Gastrocnemius medialis (tissue), 4 donors: ENCODE results near the gene ABCG2. TPM values are rescaled to one million over a fixed set of nuclear protein-coding genes. Genes with fewer than 3 reads are reported as not detected.

Source experiments
- ATAC-seq, 2 donors: fragments of 150-250 bp; one replicate each; pipeline ENCODE4 v1.9.1; 2016
- DNase-seq, 2 donors: peaks; one replicate each; pipeline ENCODE4 v3.0.0-alpha.2; 2019
- H3K27ac ChIP-seq, 4 donors: fragments of 200-600 bp; sonication (generic); 1 replicate in 1 of 4; 2 replicates in 3 of 4; pipeline ENCODE4 v1.5.1; 2016 to 2018; ENCODE audit warnings: mild to moderate bottlenecking in 2 of 4, moderate library complexity in 1 of 4
- H3K27me3 ChIP-seq, 3 donors: fragments of 200-600 bp; sonication (generic) in 2 of 3; 1 replicate in 1 of 3; 2 replicates in 2 of 3; pipeline versions ENCODE4 v1.5.1 to v1.6.0; 2016 to 2019; ENCODE audit warnings: mild to moderate bottlenecking in 1 of 3, moderate library complexity in 1 of 3
- H3K36me3 ChIP-seq, 2 donors: fragments of 200-600 bp; sonication (generic) in 1 of 2; one replicate each; pipeline ENCODE4 v1.5.1; 2017 to 2018
- H3K4me1 ChIP-seq, 2 donors: fragments of 200-600 bp; sonication (generic) in 1 of 2; one replicate each; pipeline ENCODE4 v1.5.1; 2016 to 2017; ENCODE audit warnings: mild to moderate bottlenecking in 2 of 2
- H3K4me3 ChIP-seq, 4 donors: fragments of 200-600 bp; sonication (generic) in 3 of 4; 1 replicate in 1 of 4; 2 replicates in 3 of 4; pipeline ENCODE4 v1.5.1; 2016 to 2019; ENCODE audit warnings: mild to moderate bottlenecking in 2 of 4
- H3K9me3 ChIP-seq, 3 donors: fragments of 200-600 bp; sonication (generic) in 2 of 3; 1 replicate in 1 of 3; 2 replicates in 2 of 3; pipeline ENCODE4 v1.5.1; 2016 to 2019
- POLR2A ChIP-seq, 2 donors: fragments of 450-650 bp; IDR thresholded peaks; one replicate each; pipeline ENCODE4 v1.6.1; 2017; ENCODE audit warnings: antibody characterized with exemption in 2 of 2, mild to moderate bottlenecking in 2 of 2, moderate library complexity in 2 of 2
- in situ Hi-C, 4 donors: fragments of 200-750 bp; cut with MboI; loops; one replicate each; pipeline versions ENCODE4 v1.15.0 to v1.8.0; 2017; ENCODE audit warnings: low sequenced_read_pairs in 4 of 4
- intact Hi-C: fragments of 100-400 bp; cut with DNase I; formaldehyde crosslinking; loops from one replicate; pipeline ENCODE4 v1.15.1; 2023; ENCODE audit warnings: low total_unique reads
- total RNA-seq, 4 donors: library from RNA; depleted of rRNA; stranded (reverse); fragments of >200 nt; gene quantifications; one replicate each; pipeline versions ENCODE4 v1.1.0 to v1.2.3, GENCODE V29; 2016
- TF ChIP-seq, protein P1 (sequence below), 5 experiments: fragments of 450-650 bp in 3 of 5; fragments of 200-600 bp in 2 of 5; sonication (generic) in 2 of 5; IDR thresholded peaks in 4 of 5; conservative IDR thresholded peaks in 1 of 5; 1 replicate in 4 of 5; 2 replicates in 1 of 5; pipeline ENCODE4 v1.5.1; 2016 to 2019; ENCODE audit warnings: antibody characterized with exemption in 5 of 5, mild to moderate bottlenecking in 3 of 5, moderate library complexity in 3 of 5

ABCG2 gene
- total RNA-seq, 4 donors from 2014 or later: 0.22 to 0.75 (median 0.23) TPM; not detected in 1

DNA sequence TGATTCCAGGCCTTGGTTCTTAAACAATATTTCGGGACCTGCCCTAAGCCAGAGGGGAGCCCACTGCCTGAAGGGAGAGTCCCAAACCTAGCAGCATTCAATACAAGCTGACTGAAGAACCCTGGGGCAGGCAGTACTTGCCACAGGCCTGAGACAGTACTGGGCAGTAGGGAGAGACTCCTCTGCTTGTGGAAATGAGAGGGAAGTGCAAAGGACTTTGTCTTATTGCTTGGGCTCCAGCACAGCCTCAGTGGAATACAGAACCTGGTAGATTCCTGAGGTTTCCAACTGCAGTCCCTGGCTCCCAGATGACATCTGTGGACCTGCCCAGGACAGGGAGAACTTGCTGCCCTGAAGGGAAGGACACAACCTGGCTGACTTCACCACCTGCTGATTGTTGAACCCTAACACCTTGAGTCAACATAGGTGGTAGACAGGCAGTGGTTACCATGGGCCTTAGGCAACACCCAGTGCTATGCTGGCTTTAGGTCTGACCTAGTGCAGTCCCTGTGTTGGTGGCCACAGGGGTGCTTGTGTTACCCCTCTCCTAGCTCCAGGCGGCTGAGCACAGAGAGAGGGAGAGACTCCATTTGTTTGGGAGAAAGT is 20.3 kb upstream of the ABCG2 start:
- TF ChIP-seq, protein P1, sequence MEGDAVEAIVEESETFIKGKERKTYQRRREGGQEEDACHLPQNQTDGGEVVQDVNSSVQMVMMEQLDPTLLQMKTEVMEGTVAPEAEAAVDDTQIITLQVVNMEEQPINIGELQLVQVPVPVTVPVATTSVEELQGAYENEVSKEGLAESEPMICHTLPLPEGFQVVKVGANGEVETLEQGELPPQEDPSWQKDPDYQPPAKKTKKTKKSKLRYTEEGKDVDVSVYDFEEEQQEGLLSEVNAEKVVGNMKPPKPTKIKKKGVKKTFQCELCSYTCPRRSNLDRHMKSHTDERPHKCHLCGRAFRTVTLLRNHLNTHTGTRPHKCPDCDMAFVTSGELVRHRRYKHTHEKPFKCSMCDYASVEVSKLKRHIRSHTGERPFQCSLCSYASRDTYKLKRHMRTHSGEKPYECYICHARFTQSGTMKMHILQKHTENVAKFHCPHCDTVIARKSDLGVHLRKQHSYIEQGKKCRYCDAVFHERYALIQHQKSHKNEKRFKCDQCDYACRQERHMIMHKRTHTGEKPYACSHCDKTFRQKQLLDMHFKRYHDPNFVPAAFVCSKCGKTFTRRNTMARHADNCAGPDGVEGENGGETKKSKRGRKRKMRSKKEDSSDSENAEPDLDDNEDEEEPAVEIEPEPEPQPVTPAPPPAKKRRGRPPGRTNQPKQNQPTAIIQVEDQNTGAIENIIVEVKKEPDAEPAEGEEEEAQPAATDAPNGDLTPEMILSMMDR (IDR thresholded peaks at IDR 0.05 in 4 of 5, conservative IDR thresholded peaks at IDR 0.05 in 1 of 5): no peak
- TF ChIP-seq POLR2A (IDR thresholded peaks at IDR 0.05): no peak
- in situ Hi-C loops: no loop called here
- ATAC-seq: no peak
- no peak for DNase-seq
- no peaks in the 10 kb centered on the region for H3K27me3 ChIP-seq
- H3K36me3 ChIP-seq: no peaks in the 10 kb centered on the region
- H3K4me1 ChIP-seq: no peaks in the 10 kb centered on the region
- H3K9me3 ChIP-seq: no peaks in the 10 kb centered on the region
- intact Hi-C loops: no loop called here
- no peak overlapping the region for H3K4me3 ChIP-seq
- H3K27ac ChIP-seq: no peak overlapping the region

DNA sequence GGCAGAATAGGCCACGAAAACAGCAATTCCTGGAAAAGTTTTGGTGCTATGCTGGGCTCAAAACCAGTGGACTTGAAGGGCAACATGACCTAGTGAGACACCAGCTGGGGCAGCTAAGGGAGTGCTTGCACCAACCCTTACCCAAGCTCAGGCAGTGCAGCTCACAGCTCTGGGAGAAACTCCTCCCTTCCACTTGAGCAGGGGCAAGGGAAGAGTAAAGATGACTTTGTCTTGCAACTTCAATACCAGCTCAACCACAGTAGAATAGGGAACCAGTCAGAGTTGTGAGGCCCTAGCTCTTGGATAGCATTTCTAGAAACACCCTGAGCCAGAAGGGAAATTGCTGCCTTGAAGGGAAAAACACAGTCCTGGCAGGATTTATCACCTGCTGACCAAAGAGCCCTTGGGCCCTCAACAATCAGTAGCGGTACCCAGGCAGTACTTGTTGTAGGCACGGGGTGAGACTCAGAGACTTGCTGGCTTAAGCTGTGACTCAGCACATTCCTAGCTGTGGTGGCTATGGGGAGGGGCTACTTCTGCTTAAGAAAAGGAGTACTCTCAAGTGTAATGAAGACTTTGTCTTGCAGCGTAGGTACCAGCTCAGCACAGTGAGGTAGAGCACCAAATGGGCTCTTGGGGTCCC is 19.7 kb upstream of the ABCG2 start:
- in situ Hi-C loops: no loop called here
- Histone ChIP-seq H3K4me3 (no peak overlapping the region), H3K4me1 (no peaks in the 10 kb centered on the region), H3K9me3 (no peaks in the 10 kb centered on the region), H3K27me3 (no peaks in the 10 kb centered on the region), H3K27ac (no peak overlapping the region), H3K36me3 (no peaks in the 10 kb centered on the region)
- no peak for ATAC-seq
- DNase-seq: peak in 1 of 2 donors; percentile 4
- TF ChIP-seq, protein P1 (IDR thresholded peaks at IDR 0.05 in 4 of 5, conservative IDR thresholded peaks at IDR 0.05 in 1 of 5): no peak
- no peak for TF ChIP-seq POLR2A (IDR thresholded peaks at IDR 0.05)
- intact Hi-C loops: no loop called here

DNA sequence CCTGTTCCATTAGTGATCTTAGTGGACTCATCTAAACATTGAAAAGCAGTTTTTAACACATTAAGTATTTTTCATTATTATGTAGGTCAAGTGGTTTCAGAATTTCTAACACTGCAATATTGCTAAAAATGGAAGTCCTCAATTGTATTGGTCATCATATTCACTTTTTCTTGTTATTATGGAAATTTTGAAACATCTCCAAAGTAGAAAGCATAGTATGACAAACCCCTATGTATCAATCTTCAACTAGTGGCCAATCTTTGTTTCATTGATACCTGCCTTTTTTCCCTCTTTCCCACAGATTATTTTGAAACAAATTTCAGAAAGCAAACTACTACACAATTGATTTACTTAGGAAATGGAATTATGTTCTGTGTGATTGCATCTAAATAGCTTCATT is 14.5 kb upstream of the ABCG2 start:
- no peak for DNase-seq
- Histone ChIP-seq H3K9me3 (no peaks in the 10 kb centered on the region), H3K4me3 (no peak overlapping the region), H3K27me3 (no peaks in the 10 kb centered on the region), H3K36me3 (no peaks in the 10 kb centered on the region), H3K27ac (no peak overlapping the region), H3K4me1 (no peaks in the 10 kb centered on the region)
- TF ChIP-seq, protein P1 (IDR thresholded peaks at IDR 0.05 in 4 of 5, conservative IDR thresholded peaks at IDR 0.05 in 1 of 5): no peak
- no peak for TF ChIP-seq POLR2A (IDR thresholded peaks at IDR 0.05)
- no peak for ATAC-seq
- intact Hi-C loops (no loop called here), in situ Hi-C loops (no loop called here)

DNA sequence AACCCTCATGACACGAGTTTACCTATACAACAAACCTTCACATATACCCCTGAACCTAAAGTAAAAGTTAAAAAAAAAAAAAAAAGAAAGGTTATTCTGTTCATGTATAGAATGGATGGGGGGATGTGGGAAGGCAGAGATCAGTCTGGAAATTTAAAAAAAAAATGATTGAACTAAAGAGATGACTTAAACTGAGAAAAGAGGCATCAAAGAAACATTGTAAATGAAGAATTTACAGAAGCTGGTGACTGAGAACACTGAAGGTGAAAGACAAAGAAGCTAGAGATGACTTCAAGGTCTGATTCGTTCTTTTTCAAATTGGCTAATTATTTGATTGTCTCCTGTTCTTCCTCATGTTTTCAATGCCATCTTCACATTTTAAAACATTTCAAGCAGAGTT is 12.8 kb upstream of the ABCG2 start:
- no peak for DNase-seq
- Histone ChIP-seq H3K4me1 (no peaks in the 10 kb centered on the region), H3K4me3 (no peak overlapping the region), H3K27me3 (no peaks in the 10 kb centered on the region), H3K9me3 (no peaks in the 10 kb centered on the region), H3K36me3 (no peaks in the 10 kb centered on the region), H3K27ac (no peak overlapping the region)
- ATAC-seq: no peak
- TF ChIP-seq, protein P1 (IDR thresholded peaks at IDR 0.05 in 4 of 5, conservative IDR thresholded peaks at IDR 0.05 in 1 of 5): no peak
- TF ChIP-seq POLR2A (IDR thresholded peaks at IDR 0.05): no peak
- in situ Hi-C loops (no loop called here), intact Hi-C loops (no loop called here)
